Breast epithelium (tissue), 4 donors: ENCODE results near the gene GPM6B. TPM values are rescaled to one million over a fixed set of nuclear protein-coding genes. Genes with fewer than 3 reads are reported as not detected.

Experiments used
- DNase-seq, 2 donors: peaks; one replicate each; pipeline ENCODE4 v3.0.0-alpha.2; 2019; ENCODE audit warnings: low spot score in 2 of 2
- H3K27ac ChIP-seq, 2 donors: fragments of 200-600 bp; sonication (generic) in 1 of 2; one replicate each; pipeline ENCODE4 v1.5.1; 2016 to 2019; ENCODE audit warnings: mild to moderate bottlenecking in 1 of 2
- H3K27me3 ChIP-seq, 2 donors: fragments of 200-600 bp; sonication (generic) in 1 of 2; one replicate each; pipeline versions ENCODE4 v1.5.1 to v1.6.0; 2017 to 2019; ENCODE audit warnings: control low read depth in 1 of 2, mild to moderate bottlenecking in 1 of 2
- H3K36me3 ChIP-seq: fragments of 200-600 bp; one replicate; pipeline ENCODE4 v1.5.1; 2019
- H3K4me1 ChIP-seq, 2 donors: fragments of 200-600 bp; sonication (generic); one replicate each; pipeline ENCODE4 v1.5.1; 2016 to 2019; ENCODE audit warnings: control low read depth in 1 of 2
- H3K4me3 ChIP-seq, 3 donors: fragments of 200-600 bp; sonication (generic); 1 replicate in 2 of 3; 2 replicates in 1 of 3; pipeline ENCODE4 v1.5.1; 2016 to 2019; ENCODE audit warnings: mild to moderate bottlenecking in 3 of 3, moderate library complexity in 2 of 3
- H3K9me3 ChIP-seq, 2 donors: fragments of 200-600 bp; sonication (generic) in 1 of 2; one replicate each; pipeline ENCODE4 v1.5.1; 2016 to 2019; ENCODE audit warnings: control low read depth in 1 of 2
- POLR2A ChIP-seq: fragments of 450-650 bp; IDR thresholded peaks from one replicate; pipeline ENCODE4 v1.6.1; 2016; ENCODE audit warnings: antibody characterized with exemption, mild to moderate bottlenecking, moderate library complexity
- POLR2AphosphoS5 ChIP-seq, 3 donors: sonication (generic); formaldehyde crosslinking; IDR thresholded peaks; one replicate each; pipeline ENCODE4 v1.6.1; 2017; ENCODE audit warnings: antibody characterized with exemption in 3 of 3
- intact Hi-C: fragments of 100-400 bp; cut with DNase I; formaldehyde crosslinking; loops from one replicate; pipeline ENCODE4 v1.15.1; 2023; ENCODE audit warnings: low total_unique reads
- total RNA-seq, 3 donors: library from RNA; depleted of rRNA; stranded (reverse); fragments of >200 nt; gene quantifications; one replicate each; pipeline ENCODE4 v1.1.0, GENCODE V29; 2016
- TF ChIP-seq, protein P1 (sequence below), 3 donors: fragments of 450-650 bp; IDR thresholded peaks; one replicate each; pipeline ENCODE4 v1.5.1; 2016 to 2017; ENCODE audit warnings: antibody characterized with exemption in 3 of 3, mild to moderate bottlenecking in 3 of 3, moderate library complexity in 3 of 3

Gene GPM6B
- total RNA-seq, 3 donors from 2014 or later, result 3.4 to 81.7 (median 35.7) TPM

DNA sequence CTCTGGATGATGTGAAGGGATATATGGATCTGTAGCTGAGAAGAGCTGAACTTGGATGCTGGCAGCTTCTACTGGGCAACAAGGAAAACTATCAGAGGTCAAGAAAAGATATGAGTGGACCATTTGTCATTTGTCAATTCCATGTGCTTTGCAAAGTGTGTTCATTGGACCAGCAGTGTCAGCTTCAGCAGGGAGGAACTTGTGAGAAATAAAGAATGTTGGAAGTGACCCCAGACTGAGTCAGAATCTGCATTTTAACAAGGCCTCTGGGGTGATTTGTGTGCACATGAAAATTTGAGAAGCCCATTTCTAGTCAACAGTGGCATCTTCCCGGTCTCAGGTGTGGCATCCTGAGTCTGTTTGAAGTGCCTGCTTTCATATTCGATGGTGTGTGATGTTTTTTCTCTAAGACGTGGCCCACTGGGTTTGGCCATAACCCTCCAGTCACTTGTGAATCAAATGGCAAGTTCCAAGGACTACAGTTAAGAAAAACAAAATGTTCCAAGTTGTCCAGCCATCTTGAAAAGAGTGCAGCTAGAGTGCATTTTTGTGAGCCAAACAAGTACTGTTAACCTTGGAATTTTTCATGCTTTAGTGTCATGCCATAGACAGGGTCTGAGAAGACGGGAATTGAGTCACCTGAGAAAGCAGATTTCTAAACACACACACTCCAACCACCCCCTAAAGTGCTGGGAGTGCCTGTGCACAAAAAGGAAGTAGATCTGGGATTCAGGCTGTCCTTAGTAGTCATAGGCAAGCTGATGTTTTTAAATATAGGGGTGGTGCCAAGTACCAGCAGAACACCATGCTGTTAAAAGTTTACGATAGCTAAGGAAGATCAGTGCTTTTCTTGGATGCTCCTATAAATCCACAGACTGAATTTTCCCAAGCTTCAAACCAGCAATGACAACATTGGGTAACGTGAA, 26.4 kb downstream of the GPM6B start:
- intact Hi-C loops, result no loop called here
- DNase-seq, result peak in 1 of 2 donors; percentile 34
- Histone ChIP-seq H3K9me3 (no peaks in the 10 kb centered on the region), H3K27me3 (peaks cover 0 to 25% of the 10 kb centered on the region in 2 donors), H3K4me1 (no peaks in the 10 kb centered on the region), H3K27ac (peak overlapping the region; percentile 75 to 88), H3K4me3 (no peak overlapping the region), H3K36me3 (no peaks in the 10 kb centered on the region)
- TF ChIP-seq, protein P1, sequence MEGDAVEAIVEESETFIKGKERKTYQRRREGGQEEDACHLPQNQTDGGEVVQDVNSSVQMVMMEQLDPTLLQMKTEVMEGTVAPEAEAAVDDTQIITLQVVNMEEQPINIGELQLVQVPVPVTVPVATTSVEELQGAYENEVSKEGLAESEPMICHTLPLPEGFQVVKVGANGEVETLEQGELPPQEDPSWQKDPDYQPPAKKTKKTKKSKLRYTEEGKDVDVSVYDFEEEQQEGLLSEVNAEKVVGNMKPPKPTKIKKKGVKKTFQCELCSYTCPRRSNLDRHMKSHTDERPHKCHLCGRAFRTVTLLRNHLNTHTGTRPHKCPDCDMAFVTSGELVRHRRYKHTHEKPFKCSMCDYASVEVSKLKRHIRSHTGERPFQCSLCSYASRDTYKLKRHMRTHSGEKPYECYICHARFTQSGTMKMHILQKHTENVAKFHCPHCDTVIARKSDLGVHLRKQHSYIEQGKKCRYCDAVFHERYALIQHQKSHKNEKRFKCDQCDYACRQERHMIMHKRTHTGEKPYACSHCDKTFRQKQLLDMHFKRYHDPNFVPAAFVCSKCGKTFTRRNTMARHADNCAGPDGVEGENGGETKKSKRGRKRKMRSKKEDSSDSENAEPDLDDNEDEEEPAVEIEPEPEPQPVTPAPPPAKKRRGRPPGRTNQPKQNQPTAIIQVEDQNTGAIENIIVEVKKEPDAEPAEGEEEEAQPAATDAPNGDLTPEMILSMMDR (IDR thresholded peaks at IDR 0.05), result no peak
- no peak for TF ChIP-seq POLR2AphosphoS5 (IDR thresholded peaks at IDR 0.05)
- TF ChIP-seq POLR2A, result no peak

DNA sequence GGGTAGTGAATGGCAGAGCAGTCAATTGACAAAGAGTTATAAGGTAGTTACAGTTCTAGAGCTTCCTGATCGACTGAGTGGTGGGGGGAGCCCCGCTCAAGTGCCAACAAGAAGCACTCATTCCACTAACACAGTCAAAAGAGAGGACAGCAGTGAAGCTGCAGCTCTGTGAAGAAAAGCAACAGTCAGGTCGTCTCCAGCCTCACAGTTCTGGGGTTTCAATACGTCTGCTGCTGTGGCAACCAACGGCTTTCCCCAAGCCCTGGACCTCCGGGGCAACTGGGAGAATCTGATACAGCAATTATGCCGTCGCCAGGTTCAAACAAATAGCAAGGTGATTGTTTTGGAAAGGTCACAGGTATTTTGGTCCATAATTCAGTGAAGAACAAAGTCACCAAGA, 30.8 kb downstream of the GPM6B start:
- DNase-seq, result no peak

DNA sequence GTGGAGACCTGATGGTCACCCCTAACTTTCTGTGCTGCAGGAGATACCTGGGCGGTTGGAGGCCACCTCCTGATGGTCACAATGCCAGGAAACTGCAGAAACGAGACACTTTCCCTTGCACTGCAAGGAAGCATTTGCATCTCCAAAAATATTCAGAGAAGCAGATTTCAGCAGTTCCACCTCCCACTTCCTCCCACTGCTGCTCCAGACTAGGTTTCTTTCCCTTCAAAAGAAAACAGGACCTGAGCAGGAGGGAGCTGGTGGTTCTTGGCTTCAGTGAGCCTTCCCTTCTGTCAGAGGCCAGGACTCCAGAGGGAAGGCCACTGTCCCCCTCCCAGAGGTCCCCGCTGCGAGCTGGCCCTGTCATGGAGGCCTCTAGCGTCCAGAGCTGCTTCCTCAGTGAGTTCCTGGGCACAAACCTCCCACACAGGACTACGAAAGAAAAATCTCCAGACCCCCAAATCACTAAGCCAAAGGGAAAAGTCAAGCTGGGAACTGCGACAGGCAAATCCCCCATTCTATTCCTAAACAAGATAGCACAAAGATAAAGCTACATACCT, 35.9 kb downstream of the GPM6B start:
- H3K27me3 ChIP-seq, result peaks cover 0 to 20% of the 10 kb centered on the region in 2 donors
- no peak for DNase-seq
- H3K4me3 ChIP-seq, result no peak overlapping the region
- no peaks in the 10 kb centered on the region for H3K9me3 ChIP-seq
- TF ChIP-seq POLR2AphosphoS5 (IDR thresholded peaks at IDR 0.05), result no peak
- TF ChIP-seq, protein P1 (IDR thresholded peaks at IDR 0.05), result no peak
- TF ChIP-seq POLR2A, result no peak
- H3K36me3 ChIP-seq, result no peaks in the 10 kb centered on the region
- intact Hi-C loops, result no loop called here
- peak overlapping the region; percentile 11 to 32 for H3K27ac ChIP-seq
- no peaks in the 10 kb centered on the region for H3K4me1 ChIP-seq

More for the DNA sequence above, 30.8 kb downstream of the GPM6B start:
- Histone ChIP-seq H3K4me1 (no peaks in the 10 kb centered on the region), H3K27ac (no peak overlapping the region), H3K4me3 (no peak overlapping the region), H3K27me3 (peaks cover 0 to 34% of the 10 kb centered on the region in 2 donors), H3K36me3 (no peaks in the 10 kb centered on the region), H3K9me3 (no peaks in the 10 kb centered on the region)
- intact Hi-C loops, result no loop called here
- TF ChIP-seq POLR2A (no peak), POLR2AphosphoS5 (IDR thresholded peaks at IDR 0.05) (no peak)
- TF ChIP-seq, protein P1 (IDR thresholded peaks at IDR 0.05), result no peak

DNA sequence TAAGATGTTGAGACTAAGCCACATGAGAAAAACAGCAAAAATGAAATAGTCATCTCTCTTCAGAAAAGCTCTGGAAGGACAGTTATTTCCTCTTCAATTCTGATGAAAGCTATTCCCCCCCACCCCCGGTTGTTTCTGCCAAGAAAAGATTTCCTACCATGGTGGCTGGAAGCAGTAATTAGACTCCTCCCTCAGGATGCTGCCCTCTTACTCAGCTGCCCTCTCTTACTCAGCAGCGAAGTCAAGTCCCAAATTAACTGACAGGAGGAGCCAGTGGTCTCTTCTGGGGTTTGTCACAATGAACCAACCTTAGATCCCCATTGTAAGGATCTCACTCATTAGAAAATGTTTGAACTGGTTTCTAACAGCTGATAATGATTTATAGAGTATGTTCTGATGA, 38.0 kb downstream of the GPM6B start:
- no peak for DNase-seq
- no peak overlapping the region for H3K4me3 ChIP-seq
- no peaks in the 10 kb centered on the region for H3K9me3 ChIP-seq
- TF ChIP-seq, protein P1 (IDR thresholded peaks at IDR 0.05), result no peak
- TF ChIP-seq POLR2A, result no peak
- TF ChIP-seq POLR2AphosphoS5 (IDR thresholded peaks at IDR 0.05), result no peak
- intact Hi-C loops, result no loop called here
- H3K27ac ChIP-seq, result no peak overlapping the region
- no peaks in the 10 kb centered on the region for H3K36me3 ChIP-seq
- H3K27me3 ChIP-seq, result peaks cover 0 to 11% of the 10 kb centered on the region in 2 donors
- H3K4me1 ChIP-seq, result no peaks in the 10 kb centered on the region

DNA sequence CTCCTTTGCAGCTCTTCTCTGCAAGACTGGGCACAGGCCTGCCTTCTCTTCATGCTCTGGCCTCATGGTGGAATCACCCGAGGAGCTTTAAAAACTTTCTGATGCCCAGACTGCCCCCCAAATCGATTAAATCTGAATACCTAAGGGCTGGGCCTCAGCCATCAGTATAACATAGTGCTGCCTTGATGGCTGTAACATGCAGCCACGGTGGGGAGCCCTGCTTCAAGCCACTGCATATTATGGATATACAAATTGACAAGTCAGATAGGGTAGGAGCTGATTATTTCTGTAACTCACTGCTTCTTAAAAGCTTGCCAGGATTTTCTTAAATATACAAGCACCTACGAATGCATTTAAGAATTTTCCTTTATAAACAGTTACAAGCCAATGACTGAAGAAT, 40.5 kb downstream of the GPM6B start:
- H3K27me3 ChIP-seq, result no peaks in the 10 kb centered on the region
- intact Hi-C loops, result no loop called here
- no peak for DNase-seq
- H3K9me3 ChIP-seq, result no peaks in the 10 kb centered on the region
- no peak overlapping the region for H3K4me3 ChIP-seq
- H3K36me3 ChIP-seq, result no peaks in the 10 kb centered on the region
- no peak for TF ChIP-seq POLR2AphosphoS5 (IDR thresholded peaks at IDR 0.05)
- TF ChIP-seq, protein P1 (IDR thresholded peaks at IDR 0.05), result no peak
- TF ChIP-seq POLR2A, result no peak
- H3K27ac ChIP-seq, result no peak overlapping the region
- H3K4me1 ChIP-seq, result no peaks in the 10 kb centered on the region
